Activated CD4-positive, alpha-beta memory T cell treated with anti-CD3 and anti-CD28 coated beads, Interleukin-2, amount 10 ng/mL, durations not matched to agents 7 days and 5 days (primary cell): Measurements from ENCODE around the gene MAN2B2. TPM values are rescaled to one million over a fixed set of nuclear protein-coding genes. Genes with fewer than 3 reads are reported as not detected.

Source experiments
- CTCF ChIA-PET: fragments of 350-600 bp; sonication (Branson Sonifier 250); formaldehyde crosslinking; loops from one replicate; lab custom pipeline; 2021; ENCODE audit warnings: antibody characterized with exemption, inconsistent platforms; lab: Charles Lee
- POLR2A ChIA-PET: fragments of 350-600 bp; sonication (Branson Sonifier 250); formaldehyde crosslinking; loops from one replicate; lab custom pipeline; 2021; ENCODE audit warnings: antibody characterized with exemption; lab: Charles Lee
- DNase-seq: peaks from one replicate; pipeline ENCODE4 v3.0.0-alpha.2; 2020
- H3K27ac Mint-ChIP-seq: one replicate; pipeline ENCODE4 v1.8.0; 2021; ENCODE audit warnings: mild to moderate bottlenecking, mixed read lengths
- H3K27me3 Mint-ChIP-seq: one replicate; pipeline ENCODE4 v1.8.0; 2021; ENCODE audit warnings: mixed read lengths
- H3K36me3 Mint-ChIP-seq: one replicate; pipeline ENCODE4 v1.8.0; 2021; ENCODE audit warnings: low read depth, mixed read lengths
- H3K4me1 Mint-ChIP-seq: one replicate; pipeline ENCODE4 v1.8.0; 2021; ENCODE audit warnings: mixed read lengths
- H3K4me3 Mint-ChIP-seq: one replicate; pipeline ENCODE4 v1.8.0; 2021; ENCODE audit warnings: mild to moderate bottlenecking, mixed read lengths
- H3K9me3 Mint-ChIP-seq: one replicate; pipeline ENCODE4 v1.8.0; 2021; ENCODE audit warnings: mixed read lengths
- total RNA-seq, 2 experiments: library from RNA; stranded (reverse); gene quantifications; one replicate each; pipeline ENCODE4 v1.2.3, GENCODE V29; 2021

Gene MAN2B2
- total RNA-seq, 2 experiments from 2014 or later: 34.8 to 36.3 TPM

DNA sequence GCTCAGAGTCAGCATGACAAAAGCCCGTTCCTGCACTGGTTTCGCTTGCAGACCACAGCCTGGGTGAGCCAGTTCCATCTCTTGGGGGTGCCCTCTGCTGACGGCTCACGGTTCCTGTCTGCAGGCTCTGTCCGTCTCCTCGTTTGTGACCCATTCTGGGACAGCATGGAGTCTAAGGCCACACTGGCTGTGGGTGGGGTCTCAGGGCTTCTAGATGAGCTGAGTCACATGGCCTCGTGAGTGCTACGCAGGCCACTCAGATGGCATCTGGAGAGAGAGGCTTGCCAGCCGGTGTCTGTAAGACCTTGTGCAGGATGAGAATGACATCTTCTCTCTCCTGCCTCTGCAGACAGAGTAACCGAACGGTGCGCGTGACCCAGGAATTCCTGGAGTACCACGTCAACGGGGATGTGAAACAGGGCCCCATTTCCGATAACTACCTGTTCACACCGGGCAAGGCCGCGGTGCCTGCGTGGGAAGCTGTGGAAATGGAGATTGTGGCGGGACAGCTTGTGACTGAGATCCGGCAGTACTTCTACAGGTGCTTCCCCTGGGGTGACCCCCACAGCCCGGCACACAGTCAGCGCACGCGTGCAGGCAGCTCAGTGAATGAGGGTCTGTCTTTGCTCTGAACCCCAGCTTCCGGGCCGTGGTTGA is 33.9 kb downstream of the MAN2B2 start:
- no peak overlapping the region for H3K27ac Mint-ChIP-seq
- POLR2A ChIA-PET: no interaction called here
- no peak for DNase-seq
- peaks cover 71% of the 10 kb centered on the region for H3K36me3 Mint-ChIP-seq
- H3K9me3 Mint-ChIP-seq: peaks cover 15% of the 10 kb centered on the region
- CTCF ChIA-PET: no interaction called here
- H3K4me3 Mint-ChIP-seq: no peak overlapping the region
- no peaks in the 10 kb centered on the region for H3K27me3 Mint-ChIP-seq
- peaks cover 1% of the 10 kb centered on the region for H3K4me1 Mint-ChIP-seq

- Mint-ChIP-seq H3K4me1 (peaks cover 1% of the 10 kb centered on the region), H3K27ac (no peak overlapping the region), H3K4me3 (no peak overlapping the region), H3K9me3 (peaks cover 10% of the 10 kb centered on the region), H3K27me3 (no peaks in the 10 kb centered on the region), H3K36me3 (peaks cover 67% of the 10 kb centered on the region)
- POLR2A ChIA-PET: no interaction called here
- no peak for DNase-seq
- CTCF ChIA-PET: no interaction called here
Measured at GRCh38 chr4:6609415-6610079, 34.6 kb downstream of the MAN2B2 start.

GRCh38 chr4:6610856-6611430 is 36.0 kb downstream of the MAN2B2 start:
- ChIA-PET CTCF (no interaction called here), POLR2A (no interaction called here)
- Mint-ChIP-seq H3K36me3 (peaks cover 63% of the 10 kb centered on the region), H3K9me3 (peaks cover under 1% of the 10 kb centered on the region), H3K27me3 (no peaks in the 10 kb centered on the region), H3K4me1 (peaks cover 1% of the 10 kb centered on the region), H3K4me3 (no peak overlapping the region), H3K27ac (no peak overlapping the region)
- no peak for DNase-seq

- H3K27me3 Mint-ChIP-seq: no peaks in the 10 kb centered on the region
- H3K9me3 Mint-ChIP-seq: no peaks in the 10 kb centered on the region
- no peak overlapping the region for H3K4me3 Mint-ChIP-seq
- ChIA-PET POLR2A (interaction anchor here (1.4 kb wide), 1 partner anchor 27 kb away, joined by 4 read pairs; the partner anchor contains the start of gene MRFAP1), CTCF (no interaction called here)
- no peak overlapping the region for H3K27ac Mint-ChIP-seq
- H3K4me1 Mint-ChIP-seq: peaks cover 1% of the 10 kb centered on the region
- H3K36me3 Mint-ChIP-seq: peaks cover 60% of the 10 kb centered on the region
- DNase-seq: no peak
Measured at GRCh38 chr4:6612961-6613675, 38.1 kb downstream of the MAN2B2 start.

GRCh38 chr4:6613676-6614651 is 39.0 kb downstream of the MAN2B2 start:
- Mint-ChIP-seq H3K27me3 (no peaks in the 10 kb centered on the region), H3K27ac (no peak overlapping the region), H3K4me3 (no peak overlapping the region), H3K9me3 (no peaks in the 10 kb centered on the region), H3K4me1 (peaks cover 1% of the 10 kb centered on the region), H3K36me3 (peaks cover 59% of the 10 kb centered on the region)
- ChIA-PET POLR2A (no interaction called here), CTCF (no interaction called here)
- DNase-seq: no peak

DNA sequence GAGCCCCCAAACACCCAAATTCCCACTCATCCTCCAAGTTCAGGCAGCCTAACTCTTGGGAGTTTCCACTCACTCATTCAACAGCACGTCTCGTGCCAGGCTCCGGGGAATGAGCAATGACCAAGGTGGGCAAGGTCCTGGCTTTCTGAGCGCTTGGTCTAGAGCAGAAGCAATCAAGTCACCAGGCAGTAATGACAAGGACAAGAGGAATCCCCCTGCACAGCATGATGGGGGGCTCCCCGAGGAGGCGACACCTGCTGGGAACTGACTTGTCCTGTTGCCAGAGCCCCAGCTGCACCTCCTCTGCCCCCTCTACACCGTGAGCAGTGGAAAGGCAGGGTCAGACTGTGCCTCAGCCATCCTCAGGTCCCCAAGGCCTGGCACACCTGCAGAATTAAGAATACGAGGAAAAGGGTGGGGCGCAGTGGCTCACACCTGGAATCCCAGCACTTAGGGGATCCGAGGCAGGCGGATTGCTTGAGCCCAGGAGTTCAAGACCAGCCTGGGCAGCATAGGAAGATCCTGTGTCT is 39.8 kb downstream of the MAN2B2 start:
- Mint-ChIP-seq H3K4me1 (no peaks in the 10 kb centered on the region), H3K36me3 (peaks cover 55% of the 10 kb centered on the region), H3K9me3 (no peaks in the 10 kb centered on the region), H3K4me3 (no peak overlapping the region), H3K27ac (no peak overlapping the region), H3K27me3 (no peaks in the 10 kb centered on the region)
- CTCF ChIA-PET: no interaction called here
- POLR2A ChIA-PET: no interaction called here
- no peak for DNase-seq

DNA sequence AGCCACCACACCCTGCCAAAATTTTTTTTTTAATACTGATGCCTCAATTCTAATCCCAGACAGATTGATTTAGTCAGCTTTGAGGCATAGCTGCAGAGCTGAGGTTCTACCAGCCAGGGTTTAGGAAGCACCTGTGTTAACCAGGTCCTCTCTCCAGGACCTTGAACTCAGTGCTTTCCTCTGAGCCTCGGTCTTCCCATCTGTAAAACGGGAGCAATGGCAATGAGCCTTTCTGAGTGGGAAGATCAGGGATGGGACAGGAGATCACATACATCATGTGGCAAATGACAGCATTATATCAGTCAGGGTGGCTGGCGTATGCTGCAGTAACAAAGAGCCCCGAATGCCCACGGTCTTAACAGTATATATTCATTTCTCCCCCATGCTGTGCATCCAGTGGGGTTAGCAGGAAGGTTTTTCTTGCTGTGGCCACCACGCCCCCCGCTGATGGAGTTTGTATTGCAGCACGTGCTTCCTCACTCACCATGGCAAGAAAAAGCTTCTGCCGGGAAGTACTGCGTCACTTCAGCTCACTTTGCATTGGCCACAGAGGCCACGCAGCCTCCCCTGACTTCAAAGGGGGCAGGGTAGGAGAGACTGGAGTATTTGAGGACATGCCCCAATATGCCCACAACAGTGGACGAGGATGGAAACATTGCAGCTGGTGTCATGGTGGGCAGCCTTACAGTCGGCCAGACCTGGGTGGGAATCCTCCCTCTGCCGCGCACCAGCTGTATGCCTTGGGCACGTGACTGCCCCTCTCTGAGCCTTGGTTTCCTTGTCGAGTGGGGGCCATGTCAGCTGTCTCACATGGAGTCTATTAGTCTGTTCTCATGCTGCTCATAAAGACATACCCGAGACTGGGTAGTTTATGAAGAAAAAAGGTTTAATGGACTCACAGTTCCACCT is 41.4 kb downstream of the MAN2B2 start:
- no peak overlapping the region for H3K27ac Mint-ChIP-seq
- CTCF ChIA-PET: no interaction called here
- H3K9me3 Mint-ChIP-seq: no peaks in the 10 kb centered on the region
- DNase-seq: no peak
- H3K4me1 Mint-ChIP-seq: no peaks in the 10 kb centered on the region
- peaks cover 54% of the 10 kb centered on the region for H3K36me3 Mint-ChIP-seq
- H3K4me3 Mint-ChIP-seq: no peak overlapping the region
- POLR2A ChIA-PET: no interaction called here
- H3K27me3 Mint-ChIP-seq: no peaks in the 10 kb centered on the region

GRCh38 chr4:6617246-6617645 is 42.3 kb downstream of the MAN2B2 start:
- POLR2A ChIA-PET: no interaction called here
- CTCF ChIA-PET: interaction anchor here (0.7 kb wide), 1 partner anchor 286 kb away, joined by 4 read pairs; no protein-coding TSS in a partner anchor
- H3K27ac Mint-ChIP-seq: no peak overlapping the region
- H3K4me3 Mint-ChIP-seq: no peak overlapping the region
- H3K36me3 Mint-ChIP-seq: peaks cover 45% of the 10 kb centered on the region
- DNase-seq: no peak
- no peaks in the 10 kb centered on the region for H3K4me1 Mint-ChIP-seq
- H3K27me3 Mint-ChIP-seq: no peaks in the 10 kb centered on the region
- no peaks in the 10 kb centered on the region for H3K9me3 Mint-ChIP-seq

- Mint-ChIP-seq H3K27ac (no peak overlapping the region), H3K36me3 (peaks cover 38% of the 10 kb centered on the region), H3K9me3 (no peaks in the 10 kb centered on the region), H3K4me3 (no peak overlapping the region), H3K4me1 (no peaks in the 10 kb centered on the region), H3K27me3 (no peaks in the 10 kb centered on the region)
- DNase-seq: no peak
- CTCF ChIA-PET: no interaction called here
- POLR2A ChIA-PET: no interaction called here
Measured at GRCh38 chr4:6618386-6619115, 43.6 kb downstream of the MAN2B2 start.

- Mint-ChIP-seq H3K9me3 (no peaks in the 10 kb centered on the region), H3K36me3 (peaks cover 38% of the 10 kb centered on the region), H3K27ac (no peak overlapping the region), H3K4me3 (no peak overlapping the region), H3K4me1 (no peaks in the 10 kb centered on the region), H3K27me3 (no peaks in the 10 kb centered on the region)
- ChIA-PET CTCF (no interaction called here), POLR2A (no interaction called here)
- DNase-seq: no peak
Measured at GRCh38 chr4:6619116-6619465, 44.1 kb downstream of the MAN2B2 start.
